Mesendoderm (in vitro differentiated cells): ENCODE results near the gene DUSP15.

ENCODE experiments used
- DNase-seq: peaks from one replicate; pipeline ENCODE4 v3.0.0; 2013
- H2AK5ac ChIP-seq: 2 replicates; pipeline ENCODE4 v1.6.1; 2013; ENCODE audit warnings: low read length, inconsistent platforms
- H2BK120ac ChIP-seq: 2 replicates; pipeline ENCODE4 v1.6.1; 2013; ENCODE audit warnings: low read depth, mild to moderate bottlenecking, low read length, moderate library complexity, mixed read lengths
- H2BK15ac ChIP-seq: replicated peaks from 2 replicates; pipeline ENCODE4 v1.6.1; 2013; ENCODE audit warnings: low read depth, mild to moderate bottlenecking, moderate library complexity
- H2BK5ac ChIP-seq: 2 replicates; pipeline ENCODE4 v1.6.1; 2013; ENCODE audit warnings: low read length, inconsistent platforms
- H3K18ac ChIP-seq: 2 replicates; pipeline ENCODE4 v1.6.1; 2013; ENCODE audit warnings: mild to moderate bottlenecking, low read length, mixed read lengths
- H3K23ac ChIP-seq: one replicate; pipeline ENCODE4 v1.6.1; 2013; ENCODE audit warnings: low read length
- H3K27ac ChIP-seq: 2 replicates; pipeline ENCODE4 v1.5.1; 2013; ENCODE audit warnings: low read depth, mild to moderate bottlenecking, inconsistent platforms, low read length, moderate library complexity
- H3K27me3 ChIP-seq: 2 replicates; pipeline ENCODE4 v1.6.1; 2013; ENCODE audit warnings: low read length, control low read depth, mild to moderate bottlenecking, inconsistent platforms; ENCODE audit not compliant: insufficient read depth, poor library complexity
- H3K36me3 ChIP-seq: 2 replicates; pipeline ENCODE4 v1.6.1; 2013; ENCODE audit warnings: low read length, inconsistent platforms; ENCODE audit not compliant: control insufficient read depth, insufficient read depth
- H3K4ac ChIP-seq: one replicate; pipeline ENCODE4 v1.6.1; 2013; ENCODE audit warnings: low read depth, mild to moderate bottlenecking, low read length, moderate library complexity
- H3K4me1 ChIP-seq: 2 replicates; pipeline ENCODE4 v1.6.1; 2013; ENCODE audit warnings: low read depth, low read length, inconsistent platforms; ENCODE audit not compliant: control insufficient read depth
- H3K4me2 ChIP-seq: 2 replicates; pipeline ENCODE4 v1.6.1; 2013; ENCODE audit warnings: low read length
- H3K4me3 ChIP-seq: 2 replicates; pipeline ENCODE4 v1.5.1; 2013; ENCODE audit warnings: mild to moderate bottlenecking, low read length
- H3K56ac ChIP-seq: one replicate; pipeline ENCODE4 v1.6.1; 2013; ENCODE audit warnings: low read length
- H3K79me1 ChIP-seq: 2 replicates; pipeline ENCODE4 v1.6.1; 2013; ENCODE audit warnings: low read length, inconsistent platforms
- H3K79me2 ChIP-seq: 2 replicates; pipeline ENCODE4 v1.6.1; 2013; ENCODE audit warnings: mild to moderate bottlenecking, low read length; ENCODE audit not compliant: control insufficient read depth, insufficient read depth
- H3K9ac ChIP-seq: 2 replicates; pipeline ENCODE4 v1.6.1; 2013; ENCODE audit warnings: low read length, inconsistent platforms
- H4K5ac ChIP-seq: one replicate; pipeline ENCODE4 v1.6.1; 2013; ENCODE audit warnings: low read length
- H4K8ac ChIP-seq: one replicate; pipeline ENCODE4 v1.6.1; 2013; ENCODE audit warnings: low read depth, mild to moderate bottlenecking, control low read depth, low read length, moderate library complexity
- WGBS: extraction: QIAGEN DNeasy Blood & Tissue Kit; methylation state at CpG from one replicate; pipeline ENCODE4 v1.1.7; 2013; ENCODE audit warnings: low lambda C conversion rate, missing lambda C conversion rate; ENCODE audit not compliant: insufficient coverage; ENCODE audit errors: extremely low coverage; 5-methylcytosine and 5-hydroxymethylcytosine counted together

Gene DUSP15

DNA sequence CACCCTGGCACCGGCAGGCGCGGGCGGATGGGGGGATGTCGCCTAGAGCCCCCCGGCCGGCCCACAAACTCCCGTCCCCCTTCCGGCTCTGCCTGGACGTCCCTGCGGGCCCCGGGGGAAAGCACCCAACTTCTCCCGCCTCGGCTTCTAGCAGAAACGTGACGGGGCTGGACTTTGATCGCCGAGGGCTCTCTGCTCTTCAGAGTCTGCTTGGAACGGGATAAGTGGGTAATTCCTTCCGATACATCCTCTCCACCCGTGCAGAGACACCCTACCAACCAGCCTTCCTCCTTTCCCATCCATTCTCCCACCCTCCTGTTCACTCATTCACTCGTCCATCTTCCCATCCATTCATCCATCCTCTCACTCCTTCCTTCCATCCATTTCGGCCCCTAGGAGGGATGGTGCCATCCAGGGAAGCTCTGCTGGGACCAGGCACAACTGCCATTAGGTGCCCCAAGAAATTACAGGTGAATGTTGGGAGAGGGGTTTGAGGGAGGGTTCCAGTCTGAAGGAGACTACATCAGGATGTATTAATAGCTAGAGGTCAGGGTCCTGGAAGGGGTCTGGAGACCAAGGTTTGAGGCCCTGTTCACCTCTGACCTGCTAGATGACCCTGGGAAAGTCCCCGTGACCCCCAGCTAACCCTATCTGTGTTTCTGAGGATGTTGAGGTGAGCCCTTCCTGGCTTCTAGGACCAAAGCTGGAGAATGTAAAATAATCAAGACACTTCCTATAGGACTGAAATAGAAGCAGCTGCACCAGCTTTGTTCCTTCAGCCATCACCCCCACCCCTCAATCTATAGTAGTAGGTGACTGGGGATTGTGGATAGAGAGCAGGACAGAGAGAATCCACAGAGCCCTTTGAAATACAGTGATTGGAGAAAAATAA, 645 bp upstream of the DUSP15 start:
- no peak for DNase-seq

DNA sequence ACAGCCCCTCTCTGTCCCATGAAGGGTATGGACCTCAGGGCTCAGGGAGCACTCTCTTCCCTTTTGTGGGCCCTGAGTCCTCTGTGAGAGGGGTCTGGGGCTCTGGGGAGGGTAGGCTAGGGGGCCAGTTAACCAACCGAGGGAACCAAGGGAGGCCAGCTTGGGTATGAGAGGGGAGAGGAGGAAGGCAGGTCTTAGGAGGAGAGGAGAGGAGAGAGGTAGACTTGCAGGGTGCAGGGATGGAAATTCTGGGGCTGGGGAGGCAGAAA, 720 bp downstream of the DUSP15 start:
- DNase-seq = no peak
- H3K18ac ChIP-seq = no peak overlapping the region
- peaks cover 8% of the 10 kb centered on the region for H3K27me3 ChIP-seq
- H2BK120ac ChIP-seq = no peak overlapping the region
- no CpG with 5 or more reads among the region's 1 CpG for WGBS
- H4K5ac ChIP-seq = no peak overlapping the region
- no peak overlapping the region for H2BK15ac ChIP-seq
- no peak overlapping the region for H3K27ac ChIP-seq
- no peak overlapping the region for H3K23ac ChIP-seq
- peak overlapping the region; percentile 39 for H3K4me3 ChIP-seq
- no peaks in the 10 kb centered on the region for H3K36me3 ChIP-seq
- H2BK5ac ChIP-seq = no peak overlapping the region
- no peak overlapping the region for H2AK5ac ChIP-seq
- H3K79me1 ChIP-seq = no peaks in the 10 kb centered on the region
- H3K4me2 ChIP-seq = peak overlapping the region; percentile 98
- peak overlapping the region; percentile 68 for H3K9ac ChIP-seq
- H4K8ac ChIP-seq = no peak overlapping the region
- no peak overlapping the region for H3K4ac ChIP-seq
- H3K4me1 ChIP-seq = no peaks in the 10 kb centered on the region
- H3K56ac ChIP-seq = peak overlapping the region; percentile 91
- H3K79me2 ChIP-seq = no peaks in the 10 kb centered on the region

More for the DNA sequence above, 645 bp upstream of the DUSP15 start:
- Histone ChIP-seq H3K4me2 (peak overlapping the region; percentile 98), H3K79me2 (no peaks in the 10 kb centered on the region), H2AK5ac (no peak overlapping the region), H3K79me1 (no peaks in the 10 kb centered on the region), H4K5ac (no peak overlapping the region), H3K18ac (no peak overlapping the region), H2BK15ac (no peak overlapping the region), H2BK5ac (no peak overlapping the region), H3K4me3 (no peak overlapping the region), H3K27me3 (peaks cover 8% of the 10 kb centered on the region), H2BK120ac (no peak overlapping the region), H3K36me3 (no peaks in the 10 kb centered on the region), H3K4ac (no peak overlapping the region), H3K23ac (no peak overlapping the region), H3K56ac (peak overlapping the region; percentile 91), H4K8ac (no peak overlapping the region), H3K4me1 (no peaks in the 10 kb centered on the region), H3K27ac (no peak overlapping the region), H3K9ac (peak overlapping the region; percentile 68)
- no CpG with 5 or more reads among the region's 24 CpGs for WGBS

DNA sequence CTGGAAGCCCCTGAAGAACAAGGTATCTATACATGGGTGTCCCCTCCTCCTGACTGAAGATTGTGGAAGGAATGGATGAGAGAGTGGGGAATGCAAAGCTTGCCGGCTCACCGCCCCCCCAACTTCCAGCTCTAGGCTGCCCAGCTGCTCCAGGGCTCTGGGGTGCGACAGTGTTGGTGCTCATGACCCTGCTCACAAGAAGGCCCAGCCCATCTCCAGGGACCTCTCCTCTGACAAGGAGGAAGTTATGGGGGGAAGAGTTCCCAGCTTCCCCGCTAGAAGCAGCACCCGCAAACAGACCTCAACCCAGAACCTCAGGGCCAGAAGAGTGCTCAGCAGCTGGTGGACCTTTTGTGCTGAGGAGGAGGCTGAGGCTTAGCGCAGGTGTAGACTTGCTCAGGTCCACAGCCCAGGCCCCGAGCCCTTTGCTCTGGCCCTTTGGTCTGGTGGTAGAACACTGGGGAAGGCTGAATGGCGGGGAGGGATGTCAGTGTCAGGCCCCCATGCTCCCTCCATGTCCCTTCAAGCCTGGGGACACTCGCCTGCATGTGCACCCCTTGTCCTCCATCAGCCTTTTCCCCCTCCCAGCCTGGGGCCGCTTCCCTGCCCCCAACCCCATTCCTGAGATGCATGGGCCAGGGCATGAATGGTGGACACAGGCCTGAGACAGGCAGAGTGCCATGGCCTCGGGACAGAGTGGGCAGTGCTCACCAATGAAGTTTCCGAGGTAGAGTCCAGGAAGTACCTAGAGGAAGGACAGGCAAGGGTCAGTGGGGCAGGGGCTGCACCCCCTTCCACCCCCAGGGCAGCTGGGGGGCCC, 1.3 kb downstream of the DUSP15 start:
- Histone ChIP-seq H4K8ac (no peak overlapping the region), H2AK5ac (no peak overlapping the region), H3K56ac (no peak overlapping the region), H3K18ac (no peak overlapping the region), H4K5ac (no peak overlapping the region), H2BK5ac (no peak overlapping the region), H3K79me2 (no peaks in the 10 kb centered on the region), H3K27ac (no peak overlapping the region), H3K79me1 (no peaks in the 10 kb centered on the region), H2BK15ac (no peak overlapping the region), H3K4me1 (no peaks in the 10 kb centered on the region), H3K9ac (no peak overlapping the region), H3K4ac (no peak overlapping the region), H3K4me3 (no peak overlapping the region), H3K4me2 (no peak overlapping the region), H3K36me3 (no peaks in the 10 kb centered on the region), H3K23ac (no peak overlapping the region), H2BK120ac (no peak overlapping the region), H3K27me3 (peaks cover 8% of the 10 kb centered on the region)
- DNase-seq = no peak
- no CpG with 5 or more reads among the region's 12 CpGs for WGBS

DNA sequence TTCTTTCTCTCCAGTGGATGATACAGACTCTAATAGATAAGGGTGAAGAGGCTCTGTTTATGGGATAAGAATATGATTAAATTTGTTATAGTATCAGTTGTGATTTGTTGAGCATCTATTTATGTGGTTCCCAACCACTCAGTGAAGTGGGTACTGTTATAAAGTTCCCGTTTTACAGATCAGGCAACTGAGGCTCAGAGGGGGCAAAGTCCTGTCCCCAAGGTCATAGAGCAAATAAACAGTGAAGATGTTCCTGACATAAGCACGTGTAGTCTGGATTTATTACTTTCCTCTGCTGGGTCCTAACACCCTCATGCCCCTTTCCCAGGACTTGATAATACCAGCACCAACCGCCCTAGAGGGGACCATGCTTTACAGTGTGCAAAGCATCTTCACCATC, 4.1 kb downstream of the DUSP15 start:
- Histone ChIP-seq H3K4me3 (no peak overlapping the region), H3K18ac (no peak overlapping the region), H2AK5ac (no peak overlapping the region), H2BK5ac (no peak overlapping the region), H3K79me1 (no peaks in the 10 kb centered on the region), H4K5ac (no peak overlapping the region), H3K27me3 (peaks cover 7% of the 10 kb centered on the region), H3K79me2 (no peaks in the 10 kb centered on the region), H3K4ac (no peak overlapping the region), H3K4me2 (no peak overlapping the region), H2BK120ac (no peak overlapping the region), H3K4me1 (no peaks in the 10 kb centered on the region), H3K36me3 (no peaks in the 10 kb centered on the region), H2BK15ac (no peak overlapping the region), H3K9ac (no peak overlapping the region), H4K8ac (no peak overlapping the region), H3K27ac (no peak overlapping the region), H3K23ac (no peak overlapping the region), H3K56ac (no peak overlapping the region)
- no peak for DNase-seq
- no CpG with 5 or more reads among the region's 3 CpGs for WGBS

DNA sequence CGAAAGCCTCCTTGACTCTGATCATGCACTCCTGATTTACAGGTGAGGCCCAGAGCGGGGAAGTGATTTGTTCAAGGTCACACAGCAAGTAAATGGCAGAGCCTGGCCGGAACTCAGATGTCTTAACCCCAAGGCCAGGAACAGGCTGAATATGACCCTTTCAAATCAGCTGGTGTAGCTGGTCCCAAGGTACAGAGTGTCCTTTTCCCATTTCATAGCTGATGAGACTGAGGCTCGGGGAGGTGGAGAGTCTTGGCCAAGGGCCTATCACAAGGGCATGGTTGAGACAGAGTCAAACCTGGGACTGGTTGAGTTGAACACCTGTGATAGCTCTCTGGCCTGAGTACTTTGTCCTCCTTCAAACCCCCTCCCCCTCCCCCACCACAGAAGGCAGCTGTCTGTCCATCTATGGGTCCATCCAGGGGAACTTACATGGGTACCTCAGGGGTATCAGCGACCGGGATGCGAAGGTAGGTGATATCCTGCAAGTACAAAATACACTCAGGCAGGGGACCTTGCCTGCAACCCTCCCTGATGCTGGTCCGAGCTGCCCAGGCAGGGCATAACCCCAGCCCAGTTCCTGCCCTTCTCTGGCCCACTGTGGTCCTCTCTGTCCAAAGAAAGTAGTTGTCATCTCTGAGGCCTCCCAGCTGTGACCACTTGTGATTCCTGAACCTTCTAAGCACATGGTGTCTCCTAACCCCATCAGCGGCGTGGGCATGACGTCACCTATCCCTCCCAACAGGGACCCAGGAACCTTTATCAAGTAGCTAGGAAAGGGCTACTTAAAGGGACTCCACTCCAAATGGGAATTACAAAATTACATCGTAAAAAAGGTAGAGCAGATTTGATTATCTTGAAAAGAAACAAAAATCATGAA, 5.6 kb downstream of the DUSP15 start:
- no peak for DNase-seq
- Histone ChIP-seq H2BK120ac (no peak overlapping the region), H3K9ac (no peak overlapping the region), H2AK5ac (no peak overlapping the region), H3K27ac (no peak overlapping the region), H4K8ac (no peak overlapping the region), H3K36me3 (no peaks in the 10 kb centered on the region), H3K4ac (no peak overlapping the region), H4K5ac (no peak overlapping the region), H3K79me1 (no peaks in the 10 kb centered on the region), H3K4me1 (peaks cover 4% of the 10 kb centered on the region), H3K79me2 (no peaks in the 10 kb centered on the region), H3K27me3 (peaks cover 2% of the 10 kb centered on the region), H3K4me2 (no peak overlapping the region), H2BK15ac (no peak overlapping the region), H3K18ac (no peak overlapping the region), H3K56ac (no peak overlapping the region), H2BK5ac (no peak overlapping the region), H3K23ac (no peak overlapping the region), H3K4me3 (no peak overlapping the region)
- no CpG with 5 or more reads among the region's 12 CpGs for WGBS
